Measurements from ENCODE around the gene GRAMD1B. TPM values are rescaled to one million over a fixed set of nuclear protein-coding genes. Genes with fewer than 3 reads are reported as not detected.
"Not testable (repeated sequence)": the region's sequence is repeated elsewhere in the genome, so short reads cannot be mapped to it uniquely, and the experiment has no call there.

The GRAMD1B gene
- total RNA-seq, 1 experiment from 2014 or later = 4.2 TPM

GRCh38 chr11:123434911-123435310 lies 4.8 kb downstream of the GRAMD1B start:
- in situ Hi-C loops (cut with HindIII; ENCODE audit: low pct_unique_long_range_greater_than_20kb, low sequenced_read_pairs) = no loop called here
- DNase-seq (ENCODE audit: low read depth) = no peak

GRCh38 chr11:123437236-123437979 lies 7.3 kb downstream of the GRAMD1B start:
- in situ Hi-C loops (cut with HindIII; ENCODE audit: low pct_unique_long_range_greater_than_20kb, low sequenced_read_pairs) = no loop called here
- no peak for DNase-seq (ENCODE audit: low read depth)

GRCh38 chr11:123438131-123438627 lies 8.1 kb downstream of the GRAMD1B start:
- in situ Hi-C loops (cut with HindIII; ENCODE audit: low pct_unique_long_range_greater_than_20kb, low sequenced_read_pairs) = no loop called here

GRCh38 chr11:123439616-123440015 lies 9.5 kb downstream of the GRAMD1B start:
- in situ Hi-C loops (cut with HindIII; ENCODE audit: low pct_unique_long_range_greater_than_20kb, low sequenced_read_pairs) = no loop called here
- no peak for DNase-seq (ENCODE audit: low read depth)

More at GRCh38 chr11:123438131-123438627, 8.1 kb downstream of the GRAMD1B start:
- DNase-seq (ENCODE audit: low read depth) = no peak

GRCh38 chr11:123441161-123441560 lies 11.1 kb downstream of the GRAMD1B start:
- no peak for DNase-seq (ENCODE audit: low read depth)
- in situ Hi-C loops (cut with HindIII; ENCODE audit: low pct_unique_long_range_greater_than_20kb, low sequenced_read_pairs) = no loop called here

GRCh38 chr11:123443851-123444623 lies 14.0 kb downstream of the GRAMD1B start:
- in situ Hi-C loops (cut with HindIII; ENCODE audit: low pct_unique_long_range_greater_than_20kb, low sequenced_read_pairs) = no loop called here

GRCh38 chr11:123448823-123449222 lies 18.8 kb downstream of the GRAMD1B start:
- DNase-seq (ENCODE audit: low read depth) = no peak
- in situ Hi-C loops (cut with HindIII; ENCODE audit: low pct_unique_long_range_greater_than_20kb, low sequenced_read_pairs) = no loop called here

More at GRCh38 chr11:123443851-123444623, 14.0 kb downstream of the GRAMD1B start:
- DNase-seq (ENCODE audit: low read depth) = no peak

- DNase-seq (ENCODE audit: low read depth) = no peak
- in situ Hi-C loops (cut with HindIII; ENCODE audit: low pct_unique_long_range_greater_than_20kb, low sequenced_read_pairs) = no loop called here
These were observed 19.4 kb downstream of the GRAMD1B start for GRCh38 chr11:123449436-123449835.

GRCh38 chr11:123450623-123451022 lies 20.6 kb downstream of the GRAMD1B start:
- in situ Hi-C loops (cut with HindIII; ENCODE audit: low pct_unique_long_range_greater_than_20kb, low sequenced_read_pairs) = no loop called here

GRCh38 chr11:123451183-123451781 lies 21.2 kb downstream of the GRAMD1B start:
- in situ Hi-C loops (cut with HindIII; ENCODE audit: low pct_unique_long_range_greater_than_20kb, low sequenced_read_pairs) = no loop called here
- DNase-seq (ENCODE audit: low read depth) = no peak

More at GRCh38 chr11:123450623-123451022, 20.6 kb downstream of the GRAMD1B start:
- DNase-seq (ENCODE audit: low read depth) = no peak

GRCh38 chr11:123452794-123453193 lies 22.7 kb downstream of the GRAMD1B start:
- in situ Hi-C loops (cut with HindIII; ENCODE audit: low pct_unique_long_range_greater_than_20kb, low sequenced_read_pairs) = no loop called here
- DNase-seq (ENCODE audit: low read depth) = no peak

GRCh38 chr11:123454060-123454651 lies 24.1 kb downstream of the GRAMD1B start:
- in situ Hi-C loops (cut with HindIII; ENCODE audit: low pct_unique_long_range_greater_than_20kb, low sequenced_read_pairs) = no loop called here
- peak; percentile 67 for DNase-seq (ENCODE audit: low read depth)

- DNase-seq (ENCODE audit: low read depth) = no peak
- in situ Hi-C loops (cut with HindIII; ENCODE audit: low pct_unique_long_range_greater_than_20kb, low sequenced_read_pairs) = no loop called here
These were observed 24.7 kb downstream of the GRAMD1B start for GRCh38 chr11:123454796-123455195.

GRCh38 chr11:123456448-123456847 lies 26.4 kb downstream of the GRAMD1B start:
- DNase-seq (ENCODE audit: low read depth); in situ Hi-C loops (cut with HindIII; ENCODE audit: low pct_unique_long_range_greater_than_20kb, low sequenced_read_pairs): not testable (repeated sequence)

GRCh38 chr11:123457187-123457770 lies 27.2 kb downstream of the GRAMD1B start:
- no peak for DNase-seq (ENCODE audit: low read depth)
- in situ Hi-C loops (cut with HindIII; ENCODE audit: low pct_unique_long_range_greater_than_20kb, low sequenced_read_pairs) = no loop called here

- in situ Hi-C loops (cut with HindIII; ENCODE audit: low pct_unique_long_range_greater_than_20kb, low sequenced_read_pairs) = no loop called here
- DNase-seq (ENCODE audit: low read depth) = no peak
These were observed 28.4 kb downstream of the GRAMD1B start for GRCh38 chr11:123458501-123458900.

- in situ Hi-C loops (cut with HindIII; ENCODE audit: low pct_unique_long_range_greater_than_20kb, low sequenced_read_pairs) = no loop called here
- no peak for DNase-seq (ENCODE audit: low read depth)
These were observed 30.1 kb downstream of the GRAMD1B start for GRCh38 chr11:123460012-123460700.

GRCh38 chr11:123461164-123461563 lies 31.1 kb downstream of the GRAMD1B start:
- in situ Hi-C loops (cut with HindIII; ENCODE audit: low pct_unique_long_range_greater_than_20kb, low sequenced_read_pairs) = no loop called here
- DNase-seq (ENCODE audit: low read depth) = no peak

Data from Caki2 (cell line).